IMR-90 (cell line): Measurements from ENCODE around the gene NINJ2. TPM values are rescaled to one million over a fixed set of nuclear protein-coding genes. Genes with fewer than 3 reads are reported as not detected.

ENCODE experiments used
- ATAC-seq: fragments of 200-7000 bp; cut with Tn5 transposase; 2 replicates; pipeline ENCODE4 v1.9.1; 2020; ENCODE audit warnings: low read depth, mild to moderate bottlenecking, moderate library complexity
- BruUV-seq: library from RNA; stranded (reverse); fragments of 400-500 nt; replicated peaks from 2 replicates; lab custom pipeline; 2021; lab: Mats Ljungman, UMichigan
- CTCF ChIA-PET: fragments of 300-600 bp; formaldehyde crosslinking; extraction: SDS; loops from one replicate; lab custom pipeline; 2021; ENCODE audit warnings: antibody characterized with exemption; lab: Yijun Ruan, JAX
- POLR2A ChIA-PET: fragments of 300-600 bp; sonication (Branson Sonifier 250); formaldehyde crosslinking; loops from one replicate; lab custom pipeline; 2022; ENCODE audit warnings: antibody characterized with exemption; ENCODE audit not compliant: unreplicated experiment; lab: Charles Lee
- DNase-seq: peaks from one replicate; pipeline ENCODE4 v3.0.0; 2013
- H2AFZ ChIP-seq: replicated peaks from 2 replicates; pipeline ENCODE3; 2013; ENCODE audit warnings: low read length, mild to moderate bottlenecking; ENCODE audit not compliant: poor library complexity
- H2AK5ac ChIP-seq: 2 replicates; pipeline ENCODE4 v1.6.1; 2013; ENCODE audit warnings: low read depth, low read length, inconsistent platforms
- H2AK9ac ChIP-seq: replicated peaks from 2 replicates; pipeline ENCODE3; 2013; ENCODE audit warnings: mild to moderate bottlenecking, low read depth, low read length, moderate library complexity; ENCODE audit not compliant: poor library complexity
- H2BK120ac ChIP-seq: 2 replicates; pipeline ENCODE4 v1.6.1; 2013; ENCODE audit warnings: low read depth, low read length, inconsistent platforms
- H2BK15ac ChIP-seq: 3 replicates; pipeline ENCODE4 v1.6.1; 2013; ENCODE audit warnings: low read depth, low read length, inconsistent platforms
- H2BK20ac ChIP-seq: 2 replicates; pipeline ENCODE4 v1.6.1; 2013; ENCODE audit warnings: low read depth, mild to moderate bottlenecking, inconsistent platforms, low read length, moderate library complexity
- H2BK5ac ChIP-seq: 2 replicates; pipeline ENCODE4 v1.6.1; 2013; ENCODE audit warnings: mild to moderate bottlenecking, low read depth, low read length, inconsistent platforms; ENCODE audit not compliant: poor library complexity, severe bottlenecking
- H3K14ac ChIP-seq: replicated peaks from 2 replicates; pipeline ENCODE4 v1.6.1; 2013; ENCODE audit warnings: low read depth, low read length, inconsistent platforms
- H3K18ac ChIP-seq: 2 replicates; pipeline ENCODE4 v1.6.1; 2013; ENCODE audit warnings: low read depth, low read length, control low read depth
- H3K23ac ChIP-seq: 2 replicates; pipeline ENCODE4 v1.6.1; 2013; ENCODE audit warnings: low read depth, low read length, inconsistent platforms
- H3K27ac ChIP-seq: 2 replicates; pipeline ENCODE4 v1.5.1; 2013; ENCODE audit warnings: mild to moderate bottlenecking, control low read depth, low read length; ENCODE audit not compliant: insufficient read depth
- H3K27me3 ChIP-seq: 2 replicates; pipeline ENCODE4 v1.6.1; 2013; ENCODE audit warnings: low read length; ENCODE audit not compliant: control insufficient read depth, insufficient read depth
- H3K36me3 ChIP-seq: 2 replicates; pipeline ENCODE4 v1.6.1; 2013; ENCODE audit warnings: low read length, mixed read lengths; ENCODE audit not compliant: control insufficient read depth, insufficient read depth
- H3K4ac ChIP-seq: 2 replicates; pipeline ENCODE4 v1.6.1; 2013; ENCODE audit warnings: low read depth, low read length, inconsistent platforms
- H3K4me1 ChIP-seq: 2 replicates; pipeline ENCODE4 v1.6.1; 2013; ENCODE audit warnings: low read length, mixed read lengths; ENCODE audit not compliant: control insufficient read depth, insufficient read depth
- H3K4me2 ChIP-seq: 2 replicates; pipeline ENCODE4 v1.6.1; 2013; ENCODE audit warnings: low read depth, mild to moderate bottlenecking, control low read depth, low read length, moderate library complexity
- H3K4me3 ChIP-seq: 2 replicates; pipeline ENCODE4 v1.5.1; 2013; ENCODE audit warnings: low read depth, mild to moderate bottlenecking, control low read depth, low read length, moderate library complexity; ENCODE audit not compliant: insufficient read depth
- H3K56ac ChIP-seq: 2 replicates; pipeline ENCODE4 v1.6.1; 2013; ENCODE audit warnings: low read length, inconsistent platforms; ENCODE audit not compliant: insufficient read depth; ENCODE audit errors: extremely low read depth
- H3K79me1 ChIP-seq, 2 experiments: 2 replicates each; pipeline ENCODE4 v1.6.1; 2013; ENCODE audit warnings: low read length in 2 of 2, inconsistent platforms in 1 of 2, low read depth in 1 of 2
- H3K9ac ChIP-seq: 2 replicates; pipeline ENCODE4 v1.6.1; 2013; ENCODE audit warnings: low read depth, low read length, control low read depth
- H3K9me1 ChIP-seq: 2 replicates; pipeline ENCODE4 v1.6.1; 2013; ENCODE audit warnings: low read length, inconsistent platforms; ENCODE audit not compliant: insufficient read depth
- H3K9me3 ChIP-seq: 2 replicates; pipeline ENCODE4 v1.6.1; 2013; ENCODE audit warnings: low read length; ENCODE audit not compliant: control insufficient read depth, insufficient read depth
- H4K20me1 ChIP-seq: 2 replicates; pipeline ENCODE4 v1.6.1; 2013; ENCODE audit warnings: low read length, inconsistent platforms; ENCODE audit not compliant: insufficient read depth
- H4K5ac ChIP-seq: 2 replicates; pipeline ENCODE4 v1.6.1; 2013; ENCODE audit warnings: mild to moderate bottlenecking, low read depth, low read length, control low read depth
- H4K8ac ChIP-seq, 2 experiments: 2 replicates each; pipeline ENCODE4 v1.6.1; 2013; ENCODE audit warnings: low read depth in 2 of 2, low read length in 2 of 2, control low read depth in 1 of 2, inconsistent platforms in 1 of 2
- H4K91ac ChIP-seq: 2 replicates; pipeline ENCODE4 v1.6.1; 2013; ENCODE audit warnings: low read depth, low read length, inconsistent platforms; ENCODE audit not compliant: insufficient read depth
- CEBPB ChIP-seq: IDR thresholded peaks from 2 replicates; pipeline ENCODE4 v1.6.1; 2012; ENCODE audit warnings: low read depth, low read length, improper control_type of control experiment
- CTCF ChIP-seq: conservative IDR thresholded peaks from 2 replicates; pipeline ENCODE4 v1.5.1; 2012; ENCODE audit warnings: mild to moderate bottlenecking, low read depth, low read length, improper control_type of control experiment
- MAFK ChIP-seq: IDR thresholded peaks from 2 replicates; pipeline ENCODE4 v1.6.1; 2012; ENCODE audit warnings: low read depth, low read length, improper control_type of control experiment
- MAZ ChIP-seq: IDR thresholded peaks from 2 replicates; pipeline ENCODE4 v1.6.1; 2012; ENCODE audit warnings: low read depth, mild to moderate bottlenecking, low read length, improper control_type of control experiment, moderate library complexity, borderline replicate concordance
- MXI1 ChIP-seq: IDR thresholded peaks from 2 replicates; pipeline ENCODE4 v1.6.1; 2012; ENCODE audit warnings: low read depth, mild to moderate bottlenecking, low read length, moderate library complexity, borderline replicate concordance
- NFE2L2 ChIP-seq: fragments of 150-350 bp; IDR thresholded peaks from 2 replicates; pipeline ENCODE4 v1.6.1; 2016; ENCODE audit warnings: low read depth, mild to moderate bottlenecking, low read length
- POLR2A ChIP-seq: IDR thresholded peaks from 2 replicates; pipeline ENCODE4 v1.6.1; 2012; ENCODE audit warnings: mild to moderate bottlenecking, low read depth, low read length
- RCOR1 ChIP-seq: IDR thresholded peaks from 2 replicates; pipeline ENCODE4 v1.6.1; 2012; ENCODE audit warnings: mild to moderate bottlenecking, low read length, improper control_type of control experiment; ENCODE audit not compliant: insufficient replicate concordance
- RFX5 ChIP-seq: IDR thresholded peaks from 2 replicates; pipeline ENCODE4 v1.8.0; 2012; ENCODE audit warnings: low read depth, mild to moderate bottlenecking, low read length, moderate library complexity
- SMC3 ChIP-seq: fragments of 150-350 bp; IDR thresholded peaks from 2 replicates; pipeline ENCODE4 v1.6.1; 2016; ENCODE audit warnings: low read depth, mild to moderate bottlenecking, antibody characterized with exemption, low read length, moderate library complexity
- WGBS, 2 experiments: methylation state at CpG; one replicate each; pipeline versions ENCODE4 v1.1.5 to v1.1.7; 2013; ENCODE audit warnings: missing lambda C conversion rate in 2 of 2; ENCODE audit not compliant: insufficient read length in 1 of 2; ENCODE audit errors: extremely low coverage in 2 of 2; 5-methylcytosine and 5-hydroxymethylcytosine counted together
- dilution Hi-C: fragments of 300-500 bp; cut with HindIII; formaldehyde crosslinking; loops from one replicate; pipeline ENCODE4 v1.14.3; 2018; ENCODE audit warnings: low sequenced_read_pairs; ENCODE audit not compliant: unreplicated experiment
- in situ Hi-C: fragments of 300-500 bp; cut with MboI; formaldehyde crosslinking; loops from 3 replicates; pipeline ENCODE4 v1.14.3; 2019; ENCODE audit warnings: low sequenced_read_pairs, inconsistent platforms, mixed read lengths
- intact Hi-C: fragments of 100-400 bp; cut with micrococcal nuclease; formaldehyde crosslinking; loops from 2 replicates; pipeline ENCODE4 v1.10.0; 2022
- polyA plus RNA-seq, 3 experiments: library from polyadenylated mRNA; depleted of rRNA; stranded (reverse); fragments of >200 nt; gene quantifications; 2 replicates each; pipeline ENCODE4 v1.2.3, GENCODE V29; 2012; ENCODE audit warnings: low replicate concordance in 1 of 3
- total RNA-seq: library from RNA; depleted of rRNA; stranded (reverse); fragments of >200 nt; gene quantifications from 2 replicates; pipeline ENCODE4 v1.2.3, GENCODE V29; 2012

The NINJ2 gene
- total and polyA plus RNA-seq, 2 of the 4 experiments (the other 2 are of a cell fraction): not detected

- no peak overlapping the region for H2AFZ ChIP-seq
- H3K4me2 ChIP-seq: no peak overlapping the region; the same call in 1 of the 2 replicates
- POLR2A ChIA-PET: no interaction called here
Measured at GRCh38 chr12:546265-546919, 116.9 kb downstream of the NINJ2 start.

More at GRCh38 chr12:546265-546919, 116.9 kb downstream of the NINJ2 start:
- 83 to 100% methylated on average over 2 to 18 of the region's 41 CpGs for WGBS, 2 experiments
- Histone ChIP-seq H3K4me1 (no peaks in the 10 kb centered on the region), H3K27ac (no peak overlapping the region), H4K91ac (no peak overlapping the region), H3K23ac (no peak overlapping the region), H3K9me1 (no peaks in the 10 kb centered on the region), H4K8ac (no peak overlapping the region), H3K18ac (no peak overlapping the region), H3K36me3 (no peaks in the 10 kb centered on the region), H2BK20ac (no peak overlapping the region), H2BK5ac (no peak overlapping the region), H3K4ac (no peak overlapping the region), H3K9me3 (no peaks in the 10 kb centered on the region), H2BK15ac (no peak overlapping the region), H4K5ac (no peak overlapping the region), H3K56ac (no peak overlapping the region), H3K79me1 (no peaks in the 10 kb centered on the region), H4K20me1 (no peaks in the 10 kb centered on the region), H3K14ac (no peak overlapping the region), H2AK5ac (no peak overlapping the region), H2BK120ac (no peak overlapping the region), H3K9ac (no peak overlapping the region), H2AK9ac (peak overlapping the region; percentile 12), H3K27me3 (peaks cover 61% of the 10 kb centered on the region), H3K4me3 (no peak overlapping the region)
- in situ Hi-C loops (no loop called here), dilution Hi-C loops (no loop called here), intact Hi-C loops (loop anchor here (10.0 kb wide), 1 partner anchor 222 kb away; no protein-coding TSS in a partner anchor)
- ATAC-seq: no peak
- CTCF ChIA-PET: interaction anchor here (0.6 to 3.0 kb wide), 3 partner anchors 89 to 118 kb away, joined by 3 to 21 read pairs (median 5); no protein-coding TSS in a partner anchor
- TF ChIP-seq MAZ (no peak), RFX5 (no peak), NFE2L2 (no peak), MXI1 (no peak), RCOR1 (no peak), CTCF (no peak), SMC3 (no peak), MAFK (no peak), POLR2A (no peak), CEBPB (no peak)
- DNase-seq: no peak
- no TSS peak for BruUV-seq
